ENCODE results near the gene EDC4.

Gene EDC4

GRCh38 chr16:67879462-67879861 is 6.6 kb downstream of the EDC4 start:
- H3K27me3 ChIP-seq (ENCODE audit: control insufficient read depth, insufficient read depth, low read length), result no peaks in the 10 kb centered on the region
- H3K27ac ChIP-seq (ENCODE audit: low read depth, low read length), result no peak overlapping the region
- peaks cover 7% of the 10 kb centered on the region; the same call in 1 of the 2 replicates for H3K4me1 ChIP-seq (ENCODE audit: control insufficient read depth, insufficient read depth, low read length)
- no peak overlapping the region for H3K4me3 ChIP-seq (ENCODE audit: low read depth, low read length)
- H3K36me3 ChIP-seq (ENCODE audit: control insufficient read depth, insufficient read depth, low read length), result peaks cover 87% of the 10 kb centered on the region
- no peak overlapping the region for H3K9ac ChIP-seq (ENCODE audit: low read length)
- H3K9me3 ChIP-seq (ENCODE audit: control insufficient read depth, insufficient read depth, low read depth, low read length), result no peaks in the 10 kb centered on the region

- Histone ChIP-seq H3K9ac (ENCODE audit: low read length) (no peak overlapping the region), H3K9me3 (ENCODE audit: control insufficient read depth, insufficient read depth, low read depth, low read length) (no peaks in the 10 kb centered on the region), H3K27ac (ENCODE audit: low read depth, low read length) (no peak overlapping the region), H3K4me3 (ENCODE audit: low read depth, low read length) (no peak overlapping the region), H3K4me1 (ENCODE audit: control insufficient read depth, insufficient read depth, low read length) (peaks cover 9% of the 10 kb centered on the region; the same call in 1 of the 2 replicates), H3K27me3 (ENCODE audit: control insufficient read depth, insufficient read depth, low read length) (no peaks in the 10 kb centered on the region), H3K36me3 (ENCODE audit: control insufficient read depth, insufficient read depth, low read length) (peaks cover 87% of the 10 kb centered on the region)
These were observed 7.1 kb downstream of the EDC4 start for GRCh38 chr16:67879936-67880335.

- Histone ChIP-seq H3K36me3 (ENCODE audit: control insufficient read depth, insufficient read depth, low read length) (peaks cover 86% of the 10 kb centered on the region), H3K9me3 (ENCODE audit: control insufficient read depth, insufficient read depth, low read depth, low read length) (no peaks in the 10 kb centered on the region), H3K27ac (ENCODE audit: low read depth, low read length) (no peak overlapping the region), H3K9ac (ENCODE audit: low read length) (no peak overlapping the region), H3K27me3 (ENCODE audit: control insufficient read depth, insufficient read depth, low read length) (no peaks in the 10 kb centered on the region), H3K4me3 (ENCODE audit: low read depth, low read length) (no peak overlapping the region), H3K4me1 (ENCODE audit: control insufficient read depth, insufficient read depth, low read length) (peaks cover 14% of the 10 kb centered on the region; the same call in 1 of the 2 replicates)
These were observed 7.7 kb downstream of the EDC4 start for GRCh38 chr16:67880584-67880983.

- Histone ChIP-seq H3K4me3 (ENCODE audit: low read depth, low read length) (no peak overlapping the region), H3K9ac (ENCODE audit: low read length) (no peak overlapping the region), H3K36me3 (ENCODE audit: control insufficient read depth, insufficient read depth, low read length) (peaks cover 75% of the 10 kb centered on the region), H3K4me1 (ENCODE audit: control insufficient read depth, insufficient read depth, low read length) (peaks cover 25% of the 10 kb centered on the region; the same call in 1 of the 2 replicates), H3K9me3 (ENCODE audit: control insufficient read depth, insufficient read depth, low read depth, low read length) (no peaks in the 10 kb centered on the region), H3K27ac (ENCODE audit: low read depth, low read length) (no peak overlapping the region), H3K27me3 (ENCODE audit: control insufficient read depth, insufficient read depth, low read length) (no peaks in the 10 kb centered on the region)
These were observed 8.8 kb downstream of the EDC4 start for GRCh38 chr16:67881621-67882161.

- no peak overlapping the region for H3K9ac ChIP-seq (ENCODE audit: low read length)
- H3K36me3 ChIP-seq (ENCODE audit: control insufficient read depth, insufficient read depth, low read length), result peaks cover 67% of the 10 kb centered on the region
- H3K4me1 ChIP-seq (ENCODE audit: control insufficient read depth, insufficient read depth, low read length), result peaks cover 28% of the 10 kb centered on the region; the same call in 1 of the 2 replicates
- H3K9me3 ChIP-seq (ENCODE audit: control insufficient read depth, insufficient read depth, low read depth, low read length), result no peaks in the 10 kb centered on the region
- H3K27ac ChIP-seq (ENCODE audit: low read depth, low read length), result no peak overlapping the region
- no peaks in the 10 kb centered on the region for H3K27me3 ChIP-seq (ENCODE audit: control insufficient read depth, insufficient read depth, low read length)
- no peak overlapping the region for H3K4me3 ChIP-seq (ENCODE audit: low read depth, low read length)
These were observed 9.7 kb downstream of the EDC4 start for GRCh38 chr16:67882374-67883145.

- Histone ChIP-seq H3K9me3 (ENCODE audit: control insufficient read depth, insufficient read depth, low read depth, low read length) (no peaks in the 10 kb centered on the region), H3K4me1 (ENCODE audit: control insufficient read depth, insufficient read depth, low read length) (peaks cover 28% of the 10 kb centered on the region; the same call in 1 of the 2 replicates), H3K9ac (ENCODE audit: low read length) (no peak overlapping the region), H3K4me3 (ENCODE audit: low read depth, low read length) (no peak overlapping the region), H3K36me3 (ENCODE audit: control insufficient read depth, insufficient read depth, low read length) (peaks cover 59% of the 10 kb centered on the region), H3K27me3 (ENCODE audit: control insufficient read depth, insufficient read depth, low read length) (no peaks in the 10 kb centered on the region), H3K27ac (ENCODE audit: low read depth, low read length) (no peak overlapping the region)
These were observed 10.5 kb downstream of the EDC4 start for GRCh38 chr16:67883146-67883871.

GRCh38 chr16:67883872-67884261 is 11.0 kb downstream of the EDC4 start:
- Histone ChIP-seq H3K9me3 (ENCODE audit: control insufficient read depth, insufficient read depth, low read depth, low read length) (no peaks in the 10 kb centered on the region), H3K27me3 (ENCODE audit: control insufficient read depth, insufficient read depth, low read length) (no peaks in the 10 kb centered on the region), H3K27ac (ENCODE audit: low read depth, low read length) (no peak overlapping the region), H3K4me1 (ENCODE audit: control insufficient read depth, insufficient read depth, low read length) (peaks cover 28% of the 10 kb centered on the region; the same call in 1 of the 2 replicates), H3K36me3 (ENCODE audit: control insufficient read depth, insufficient read depth, low read length) (peaks cover 54% of the 10 kb centered on the region), H3K9ac (ENCODE audit: low read length) (no peak overlapping the region), H3K4me3 (ENCODE audit: low read depth, low read length) (no peak overlapping the region)

- peak within 1 kb of the TSS; percentile 3 for H3K9ac ChIP-seq (ENCODE audit: low read length)
- H3K27me3 ChIP-seq (ENCODE audit: control insufficient read depth, insufficient read depth, low read length), result no peaks in the 10 kb centered on the region
- peak within 1 kb of the TSS; percentile 37 for H3K4me3 ChIP-seq (ENCODE audit: low read depth, low read length)
- H3K36me3 ChIP-seq (ENCODE audit: control insufficient read depth, insufficient read depth, low read length), result peaks cover 45% of the 10 kb centered on the region
- no peak within 1 kb of the TSS for H3K27ac ChIP-seq (ENCODE audit: low read depth, low read length)
- H3K9me3 ChIP-seq (ENCODE audit: control insufficient read depth, insufficient read depth, low read depth, low read length), result no peaks in the 10 kb centered on the region
- H3K4me1 ChIP-seq (ENCODE audit: control insufficient read depth, insufficient read depth, low read length), result peaks cover 28% of the 10 kb centered on the region; the same call in 1 of the 2 replicates
These were observed 11.8 kb downstream of the EDC4 start, which contains the start of gene NRN1L for GRCh38 chr16:67884684-67885083. Gene NRN1L, plus strand, starts transcription at chr16:67884885. Its CDS starts 19 bp downstream, at chr16:67884904.

- Histone ChIP-seq H3K36me3 (ENCODE audit: control insufficient read depth, insufficient read depth, low read length) (peaks cover 37% of the 10 kb centered on the region), H3K9me3 (ENCODE audit: control insufficient read depth, insufficient read depth, low read depth, low read length) (no peaks in the 10 kb centered on the region), H3K27me3 (ENCODE audit: control insufficient read depth, insufficient read depth, low read length) (no peaks in the 10 kb centered on the region), H3K4me3 (ENCODE audit: low read depth, low read length) (peak overlapping the region; percentile 37; the same call in 1 of the 2 replicates), H3K9ac (ENCODE audit: low read length) (peak overlapping the region; percentile 3), H3K4me1 (ENCODE audit: control insufficient read depth, insufficient read depth, low read length) (peaks cover 28% of the 10 kb centered on the region; the same call in 1 of the 2 replicates), H3K27ac (ENCODE audit: low read depth, low read length) (no peak overlapping the region)
These were observed 12.7 kb downstream of the EDC4 start for GRCh38 chr16:67885545-67885944.

- Histone ChIP-seq H3K9ac (ENCODE audit: low read length) (no peak overlapping the region), H3K27ac (ENCODE audit: low read depth, low read length) (no peak overlapping the region), H3K4me3 (ENCODE audit: low read depth, low read length) (no peak overlapping the region), H3K27me3 (ENCODE audit: control insufficient read depth, insufficient read depth, low read length) (no peaks in the 10 kb centered on the region), H3K36me3 (ENCODE audit: control insufficient read depth, insufficient read depth, low read length) (peaks cover 32% of the 10 kb centered on the region), H3K9me3 (ENCODE audit: control insufficient read depth, insufficient read depth, low read depth, low read length) (no peaks in the 10 kb centered on the region), H3K4me1 (ENCODE audit: control insufficient read depth, insufficient read depth, low read length) (peaks cover 28% of the 10 kb centered on the region; the same call in 1 of the 2 replicates)
These were observed 13.1 kb downstream of the EDC4 start for GRCh38 chr16:67885976-67886375.
